ENCODE results near the gene ZNF853.

GRCh38 chr7:6624246-6624611, 8.8 kb downstream of the ZNF853 start:
- TF ChIP-seq EZH2 (IDR thresholded peaks at IDR 0.05) = no peak
- TF ChIP-seq POLR2AphosphoS5 (IDR thresholded peaks at IDR 0.05; ENCODE audit: borderline replicate concordance, low read depth, low read length) = no peak
- TF ChIP-seq FOXP2 (optimal IDR thresholded peaks at IDR 0.05; ENCODE audit: control extremely low read depth, extremely low read length, insufficient read depth) = no peak

Data from SK-N-MC (cell line).